GM20431 (cell line): ENCODE data around the gene SSTR3.
"Not testable (repeated sequence)": the region's sequence is repeated elsewhere in the genome, so short reads cannot be mapped to it uniquely, and the experiment has no call there.

Source experiments
- in situ Hi-C: fragments of 300-500 bp; cut with MseI, MboI; formaldehyde crosslinking; loops from one replicate; pipeline ENCODE4 v1.15.0; 2020; ENCODE audit warnings: low sequenced_read_pairs; ENCODE audit not compliant: unreplicated experiment

The SSTR3 gene

GRCh38 chr22:37170689-37171405 is 41.4 kb downstream of the SSTR3 start:
- in situ Hi-C loops: not testable (repeated sequence)

GRCh38 chr22:37169947-37170688 is 42.2 kb downstream of the SSTR3 start:
- in situ Hi-C loops: no loop called here

GRCh38 chr22:37169406-37169805 is 42.9 kb downstream of the SSTR3 start:
- in situ Hi-C loops: no loop called here

- in situ Hi-C loops: no loop called here
Observed at GRCh38 chr22:37167981-37168647, 44.2 kb downstream of the SSTR3 start.

- in situ Hi-C loops: no loop called here
Observed at GRCh38 chr22:37167176-37167980, 44.9 kb downstream of the SSTR3 start.

- in situ Hi-C loops: no loop called here
Observed at GRCh38 chr22:37166675-37167066, 45.6 kb downstream of the SSTR3 start.

- in situ Hi-C loops: no loop called here
Observed at GRCh38 chr22:37165940-37166674, 46.2 kb downstream of the SSTR3 start.

- in situ Hi-C loops: no loop called here
Observed at GRCh38 chr22:37165066-37165465, 47.2 kb downstream of the SSTR3 start.

- in situ Hi-C loops: no loop called here
Observed at GRCh38 chr22:37164505-37164887, 47.8 kb downstream of the SSTR3 start.

GRCh38 chr22:37163575-37164504 is 48.4 kb downstream of the SSTR3 start:
- in situ Hi-C loops: no loop called here

GRCh38 chr22:37163096-37163489 is 49.2 kb downstream of the SSTR3 start:
- in situ Hi-C loops: no loop called here

- in situ Hi-C loops: no loop called here
Observed at GRCh38 chr22:37162221-37163095, 49.8 kb downstream of the SSTR3 start.

- in situ Hi-C loops: no loop called here
Observed at GRCh38 chr22:37161443-37161842, 50.8 kb downstream of the SSTR3 start.

- in situ Hi-C loops: no loop called here
Observed at GRCh38 chr22:37160027-37160426, 52.2 kb downstream of the SSTR3 start.

- in situ Hi-C loops: no loop called here
Observed at GRCh38 chr22:37158963-37159290, 53.4 kb downstream of the SSTR3 start.

GRCh38 chr22:37157516-37158285 is 54.6 kb downstream of the SSTR3 start:
- in situ Hi-C loops: no loop called here
